Activated naive CD4-positive, alpha-beta T cell treated with anti-CD3 and anti-CD28 coated beads, Interleukin-2, amount 10 ng/mL, durations not matched to agents 7 days and 5 days (primary cell): ENCODE measurements around the gene EML4.
"Not testable (repeated sequence)": the region's sequence is repeated elsewhere in the genome, so short reads cannot be mapped to it uniquely, and the experiment has no call there.

ENCODE experiments used
- CTCF ChIA-PET: fragments of 350-600 bp; sonication (Branson Sonifier 250); formaldehyde crosslinking; loops from one replicate; lab custom pipeline; 2021; ENCODE audit warnings: antibody characterized with exemption; lab: Charles Lee
- DNase-seq: peaks from one replicate; pipeline ENCODE4 v3.0.0-alpha.2; 2020
- H3K27ac Mint-ChIP-seq: one replicate; pipeline ENCODE4 v1.8.0; 2021; ENCODE audit warnings: mild to moderate bottlenecking, moderate library complexity, mixed read lengths
- H3K27me3 Mint-ChIP-seq: one replicate; pipeline ENCODE4 v1.8.0; 2021; ENCODE audit warnings: mild to moderate bottlenecking, mixed read lengths
- H3K36me3 Mint-ChIP-seq: one replicate; pipeline ENCODE4 v1.8.0; 2021; ENCODE audit warnings: mixed read lengths
- H3K4me1 Mint-ChIP-seq: one replicate; pipeline ENCODE4 v1.8.0; 2021; ENCODE audit warnings: mixed read lengths
- H3K4me3 Mint-ChIP-seq: one replicate; pipeline ENCODE4 v1.8.0; 2021; ENCODE audit warnings: mild to moderate bottlenecking, moderate library complexity, mixed read lengths
- H3K9me3 Mint-ChIP-seq: one replicate; pipeline ENCODE4 v1.8.0; 2021; ENCODE audit warnings: mixed read lengths

EML4 gene

GRCh38 chr2:42333579-42333978 is 164.4 kb downstream of the EML4 start:
- Mint-ChIP-seq H3K27me3 (no peaks in the 10 kb centered on the region), H3K4me3 (no peak overlapping the region), H3K4me1 (no peaks in the 10 kb centered on the region), H3K36me3 (peaks cover 70% of the 10 kb centered on the region), H3K9me3 (peaks cover 4% of the 10 kb centered on the region), H3K27ac (no peak overlapping the region)
- CTCF ChIA-PET = interaction anchor here (0.9 kb wide), 1 partner anchor 238 kb away, joined by 3 read pairs; no protein-coding TSS in a partner anchor
- no peak for DNase-seq

GRCh38 chr2:42334220-42334619 is 165.1 kb downstream of the EML4 start:
- CTCF ChIA-PET = interaction anchor here (0.9 kb wide), 1 partner anchor 239 kb away, joined by 3 read pairs; no protein-coding TSS in a partner anchor
- no peaks in the 10 kb centered on the region for H3K4me1 Mint-ChIP-seq
- no peak overlapping the region for H3K27ac Mint-ChIP-seq
- peaks cover 72% of the 10 kb centered on the region for H3K36me3 Mint-ChIP-seq
- H3K9me3 Mint-ChIP-seq = peaks cover 4% of the 10 kb centered on the region
- H3K27me3 Mint-ChIP-seq = no peaks in the 10 kb centered on the region
- no peak for DNase-seq
- H3K4me3 Mint-ChIP-seq = no peak overlapping the region

- H3K4me3 Mint-ChIP-seq, H3K27ac Mint-ChIP-seq, H3K27me3 Mint-ChIP-seq, CTCF ChIA-PET, DNase-seq, H3K9me3 Mint-ChIP-seq, H3K4me1 Mint-ChIP-seq: not testable (repeated sequence)
- peaks cover 71% of the 10 kb centered on the region for H3K36me3 Mint-ChIP-seq
These were observed 165.7 kb downstream of the EML4 start for GRCh38 chr2:42334865-42335264.

DNA sequence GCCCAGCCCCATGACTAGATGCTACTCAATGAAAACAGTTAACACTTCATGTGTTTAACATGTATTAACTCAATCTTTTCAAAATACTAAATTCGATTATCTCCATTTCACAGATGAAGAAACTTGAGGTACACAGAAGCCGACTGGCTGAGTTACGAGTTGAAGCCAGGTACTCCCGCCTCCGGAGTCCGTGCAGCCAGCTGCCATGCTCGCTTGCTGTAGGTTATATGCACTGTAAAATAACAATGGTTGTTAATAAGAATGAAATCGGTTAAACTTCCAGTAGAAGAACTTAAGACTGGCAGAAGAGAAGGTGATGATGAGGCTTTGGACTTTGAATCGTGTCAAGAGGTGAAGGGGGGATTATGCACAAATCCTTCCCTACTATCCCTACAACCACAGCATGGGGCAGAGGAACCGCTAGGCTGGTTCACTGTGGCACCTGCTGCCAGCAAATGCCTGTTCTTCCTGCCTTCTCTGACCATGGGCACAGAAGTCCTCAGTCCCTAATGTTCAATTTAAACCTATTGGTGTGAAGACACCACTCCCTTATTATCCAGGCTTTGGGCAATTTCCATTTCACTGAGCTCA is 166.5 kb downstream of the EML4 start:
- no peak overlapping the region for H3K4me3 Mint-ChIP-seq
- peak overlapping the region; percentile 17 for H3K27ac Mint-ChIP-seq
- CTCF ChIA-PET = no interaction called here
- H3K4me1 Mint-ChIP-seq = no peaks in the 10 kb centered on the region
- no peak for DNase-seq
- H3K9me3 Mint-ChIP-seq = peaks cover 4% of the 10 kb centered on the region
- H3K27me3 Mint-ChIP-seq = no peaks in the 10 kb centered on the region
- H3K36me3 Mint-ChIP-seq = peaks cover 73% of the 10 kb centered on the region

DNA sequence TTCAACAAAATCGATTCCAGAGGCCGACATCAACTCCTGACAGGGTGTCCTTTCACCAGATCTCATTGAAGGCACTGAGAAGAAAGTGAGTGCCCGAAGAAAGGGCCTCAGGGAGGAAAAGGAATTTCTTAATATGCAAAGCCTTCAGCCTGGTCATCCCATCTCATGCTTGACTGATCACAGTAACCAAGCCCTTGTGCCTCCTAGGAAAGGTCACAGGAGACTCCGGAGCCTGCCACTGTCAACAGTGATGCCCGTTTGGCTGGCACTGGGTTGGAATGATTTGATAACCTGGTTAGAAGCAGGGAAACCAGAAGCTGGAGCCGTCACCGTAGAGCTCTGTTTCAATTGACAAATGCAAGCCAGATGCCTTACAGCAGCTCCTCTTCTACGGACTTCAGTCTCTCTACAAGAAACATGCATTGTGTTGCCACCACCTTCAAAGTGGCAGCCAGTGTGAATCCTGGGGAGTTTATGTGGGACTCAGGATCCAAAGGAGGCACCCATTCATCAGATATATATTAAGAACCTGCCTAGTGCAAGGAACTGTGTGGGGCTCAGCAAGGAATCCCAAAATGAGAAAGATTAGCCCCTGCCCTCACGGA is 167.3 kb downstream of the EML4 start:
- Mint-ChIP-seq H3K4me3 (no peak overlapping the region), H3K27me3 (no peaks in the 10 kb centered on the region), H3K4me1 (peaks cover 1% of the 10 kb centered on the region), H3K36me3 (peaks cover 77% of the 10 kb centered on the region), H3K27ac (no peak overlapping the region), H3K9me3 (peaks cover 4% of the 10 kb centered on the region)
- CTCF ChIA-PET = no interaction called here
- DNase-seq = no peak

DNA sequence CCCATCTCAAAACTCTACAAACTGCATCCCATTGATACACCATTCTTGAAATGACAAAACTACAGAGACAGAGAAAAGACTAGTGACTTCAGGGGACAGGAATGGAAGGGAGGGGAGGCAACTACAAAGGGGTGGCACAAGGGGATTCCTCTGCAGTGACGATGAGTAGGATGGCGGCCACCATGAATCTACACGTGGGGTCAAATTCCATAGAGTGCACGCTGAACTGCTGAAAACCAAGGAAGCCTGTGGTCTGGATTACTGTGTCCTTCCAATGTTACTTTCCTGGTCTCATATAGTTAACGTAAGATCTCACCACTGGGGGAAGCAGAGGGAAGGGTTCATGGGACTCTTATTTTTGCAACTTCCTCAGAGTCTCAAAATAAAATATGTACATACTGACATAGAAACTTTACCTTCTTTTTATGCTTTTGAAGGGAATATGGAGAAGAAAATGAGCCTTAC is 168.2 kb downstream of the EML4 start:
- H3K9me3 Mint-ChIP-seq = peaks cover 4% of the 10 kb centered on the region
- H3K27me3 Mint-ChIP-seq = no peaks in the 10 kb centered on the region
- peaks cover 74% of the 10 kb centered on the region for H3K36me3 Mint-ChIP-seq
- no peak overlapping the region for H3K4me3 Mint-ChIP-seq
- peak overlapping the region; percentile 12 for H3K27ac Mint-ChIP-seq
- CTCF ChIA-PET = no interaction called here
- H3K4me1 Mint-ChIP-seq = peaks cover 11% of the 10 kb centered on the region
- DNase-seq = no peak

- Mint-ChIP-seq H3K4me3 (no peak overlapping the region), H3K27ac (no peak overlapping the region), H3K4me1 (peaks cover 15% of the 10 kb centered on the region), H3K36me3 (peaks cover 74% of the 10 kb centered on the region), H3K27me3 (no peaks in the 10 kb centered on the region), H3K9me3 (peaks cover 4% of the 10 kb centered on the region)
- CTCF ChIA-PET = no interaction called here
- DNase-seq = no peak
These were observed 168.9 kb downstream of the EML4 start for GRCh38 chr2:42337846-42338566.

DNA sequence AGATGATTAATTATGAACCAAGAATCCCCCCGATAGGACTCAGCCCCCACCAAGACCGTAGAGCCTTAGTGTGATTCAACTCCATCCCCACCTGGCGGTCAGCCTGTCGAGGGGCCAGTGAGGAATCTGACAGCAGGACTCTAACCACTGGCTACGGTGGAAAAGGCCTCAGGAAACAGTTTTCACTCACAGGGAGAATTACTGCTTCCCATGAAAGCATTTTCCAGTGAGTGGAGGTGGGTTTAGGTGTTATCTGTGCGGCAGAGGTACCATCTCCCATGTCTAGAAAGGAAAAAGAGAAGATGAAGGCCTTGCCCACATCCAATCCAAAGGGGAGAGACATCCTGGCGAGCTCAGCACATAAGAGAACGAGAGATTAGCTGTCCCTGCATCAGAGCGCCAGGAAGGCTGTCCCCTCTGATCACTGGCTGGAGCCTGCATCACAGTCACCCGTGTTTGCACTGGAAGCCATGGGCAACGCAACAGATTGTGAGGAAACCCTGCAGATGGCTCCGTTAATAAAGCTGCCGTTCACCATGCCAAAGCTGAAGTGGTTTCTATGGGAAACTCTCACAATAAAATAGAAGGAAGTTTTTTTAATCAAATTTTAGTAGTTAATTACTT is 169.5 kb downstream of the EML4 start:
- no peak for DNase-seq
- CTCF ChIA-PET = no interaction called here
- peaks cover 72% of the 10 kb centered on the region for H3K36me3 Mint-ChIP-seq
- peaks cover 17% of the 10 kb centered on the region for H3K4me1 Mint-ChIP-seq
- H3K27me3 Mint-ChIP-seq = no peaks in the 10 kb centered on the region
- H3K27ac Mint-ChIP-seq = no peak overlapping the region
- no peak overlapping the region for H3K4me3 Mint-ChIP-seq
- peaks cover 4% of the 10 kb centered on the region for H3K9me3 Mint-ChIP-seq

DNA sequence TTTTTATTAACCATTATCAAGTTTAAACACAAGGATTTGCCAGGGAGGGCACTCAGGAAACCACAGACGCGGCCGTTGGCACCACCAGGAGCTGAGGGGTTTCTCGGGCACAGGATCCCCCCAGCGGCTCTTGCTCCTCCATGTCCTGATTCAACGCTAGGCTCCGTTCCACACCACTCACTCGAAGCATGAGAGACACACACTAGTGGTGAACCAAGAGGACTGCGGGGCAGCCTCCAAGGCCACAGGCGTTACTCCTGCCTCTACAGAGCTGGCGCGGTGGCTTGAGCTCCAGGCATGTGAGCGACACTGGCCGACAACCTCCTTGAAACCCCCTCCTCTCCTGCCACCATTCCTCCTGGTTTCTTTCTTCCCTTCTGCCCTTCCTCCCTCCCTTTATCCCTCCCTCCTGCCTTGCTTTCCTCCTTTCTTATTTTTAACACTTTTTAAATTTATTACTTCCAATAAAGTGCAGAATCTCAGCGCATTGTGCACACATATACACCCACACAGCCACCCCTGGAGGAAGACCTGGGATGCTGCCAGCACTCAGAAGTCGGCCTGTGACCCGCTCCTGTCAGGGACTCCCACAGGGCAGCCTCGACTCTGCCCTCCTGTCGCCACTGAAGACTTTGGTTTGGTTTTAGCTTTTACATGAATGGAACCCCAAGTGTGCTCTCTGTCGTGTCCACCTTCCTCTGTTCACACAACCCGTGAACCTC is 170.2 kb downstream of the EML4 start:
- H3K9me3 Mint-ChIP-seq = peaks cover 4% of the 10 kb centered on the region
- CTCF ChIA-PET = no interaction called here
- H3K27me3 Mint-ChIP-seq = no peaks in the 10 kb centered on the region
- peaks cover 69% of the 10 kb centered on the region for H3K36me3 Mint-ChIP-seq
- H3K4me3 Mint-ChIP-seq = no peak overlapping the region
- H3K4me1 Mint-ChIP-seq = peaks cover 17% of the 10 kb centered on the region
- no peak for DNase-seq
- no peak overlapping the region for H3K27ac Mint-ChIP-seq

GRCh38 chr2:42340045-42340937 is 171.1 kb downstream of the EML4 start:
- Mint-ChIP-seq H3K27me3 (no peaks in the 10 kb centered on the region), H3K27ac (no peak overlapping the region), H3K9me3 (peaks cover 4% of the 10 kb centered on the region), H3K4me1 (peaks cover 17% of the 10 kb centered on the region), H3K4me3 (no peak overlapping the region), H3K36me3 (peaks cover 69% of the 10 kb centered on the region)
- CTCF ChIA-PET = no interaction called here
- DNase-seq = no peak

DNA sequence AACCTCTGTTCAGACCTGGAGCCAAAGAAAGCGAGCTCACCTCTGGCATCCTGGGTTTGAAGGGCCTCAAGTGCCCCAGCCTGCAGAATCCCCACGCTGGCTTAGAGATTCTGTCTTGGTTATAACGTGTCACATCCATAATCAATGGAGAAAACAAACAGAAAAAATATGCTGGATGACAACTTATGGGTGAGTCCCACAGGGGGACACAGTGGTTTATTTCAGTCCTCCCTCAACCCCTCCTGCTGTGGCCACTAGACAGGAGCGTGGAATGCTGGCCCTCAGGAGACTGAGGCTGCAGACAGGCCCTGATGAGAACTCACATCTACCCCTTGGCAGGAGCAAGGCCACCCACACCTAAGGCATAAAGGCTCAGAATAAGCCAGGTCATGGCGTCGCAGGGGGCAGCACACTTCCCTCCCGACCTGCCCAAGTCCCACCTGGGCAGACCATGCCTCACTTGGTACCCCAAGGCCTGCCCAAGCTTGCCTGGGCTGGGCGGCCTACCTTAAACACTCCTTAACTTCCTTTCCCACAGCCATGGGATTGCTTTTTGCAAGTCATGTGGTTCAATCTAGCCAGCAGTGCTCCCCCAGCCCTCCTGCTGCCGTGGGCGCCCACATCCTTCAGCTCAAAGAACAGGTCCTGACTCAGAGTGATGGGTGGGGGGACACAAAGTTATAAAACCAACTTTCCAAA is 171.9 kb downstream of the EML4 start:
- Mint-ChIP-seq H3K4me1 (peaks cover 17% of the 10 kb centered on the region), H3K27ac (peak overlapping the region; percentile 47), H3K4me3 (no peak overlapping the region), H3K27me3 (no peaks in the 10 kb centered on the region), H3K36me3 (peaks cover 68% of the 10 kb centered on the region), H3K9me3 (peaks cover 4% of the 10 kb centered on the region)
- CTCF ChIA-PET = interaction anchor here (1.2 kb wide), 1 partner anchor 9 kb away, joined by 3 read pairs; no protein-coding TSS in a partner anchor
- DNase-seq = no peak

DNA sequence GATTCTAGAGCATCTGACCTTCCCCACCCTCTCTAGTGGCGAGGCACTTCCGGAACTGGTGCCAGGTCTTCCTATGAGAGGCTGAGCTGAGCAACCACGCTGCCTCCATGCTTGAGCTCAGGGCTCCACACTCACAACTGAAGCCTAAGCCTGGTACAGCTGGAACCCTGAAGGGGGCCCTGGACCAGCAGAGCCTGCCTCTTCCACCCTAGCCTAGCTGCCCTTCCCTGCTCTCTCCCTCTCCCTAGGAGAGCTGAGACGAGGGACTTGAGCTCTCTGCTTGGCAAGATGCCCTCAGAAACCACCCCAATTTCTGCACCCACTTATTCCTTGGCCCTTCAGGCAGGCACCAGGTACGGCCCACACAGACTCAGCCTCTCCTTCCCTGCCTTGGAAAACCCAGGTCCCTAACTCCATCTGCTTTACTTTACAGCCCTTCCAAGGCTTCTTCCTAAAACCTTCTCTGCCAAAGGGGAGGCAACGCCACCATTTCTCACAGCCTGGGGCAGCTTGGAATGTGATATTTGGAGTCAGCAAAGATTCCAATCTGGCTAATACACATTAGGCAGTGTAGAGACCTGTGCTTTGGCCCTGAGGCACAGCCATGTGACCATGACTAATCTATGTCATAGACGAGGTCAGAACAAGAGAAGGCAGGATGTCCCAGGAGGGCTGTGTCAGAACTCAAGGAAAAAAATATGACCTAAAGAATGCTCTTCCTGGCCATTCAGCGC is 173.1 kb downstream of the EML4 start:
- H3K4me1 Mint-ChIP-seq = peaks cover 17% of the 10 kb centered on the region
- CTCF ChIA-PET = interaction anchor here (1.2 kb wide), 1 partner anchor 10 kb away, joined by 3 read pairs; no protein-coding TSS in a partner anchor
- peaks cover 63% of the 10 kb centered on the region for H3K36me3 Mint-ChIP-seq
- H3K27me3 Mint-ChIP-seq = no peaks in the 10 kb centered on the region
- H3K4me3 Mint-ChIP-seq = no peak overlapping the region
- peaks cover 2% of the 10 kb centered on the region for H3K9me3 Mint-ChIP-seq
- H3K27ac Mint-ChIP-seq = peak overlapping the region; percentile 75
- DNase-seq = no peak
